ENCODE data around the gene SNAPC4. TPM values are rescaled to one million over a fixed set of nuclear protein-coding genes. Genes with fewer than 3 reads are reported as not detected.

SNAPC4 gene
- total and polyA plus RNA-seq, 2 of the 8 experiments (the other 6 are each of a cell fraction or from before 2014, with no cell fraction given): 6.9 to 18.1 TPM

- H3K4me2 ChIP-seq (ENCODE audit: insufficient read depth in 1 of 2, low read depth in 2 of 2, low read length in 2 of 2): no peak overlapping the region
- no peak overlapping the region for H2BK12ac ChIP-seq (ENCODE audit: low read depth, low read length)
- no peak overlapping the region for H3K27ac ChIP-seq (ENCODE audit: low read depth, low read length)
- H3K27me3 ChIP-seq (replicated peaks in 1 of 4; ENCODE audit: control insufficient read depth in 3 of 4, extremely low read depth in 1 of 4, insufficient read depth in 3 of 4, low read length in 3 of 4): no peaks in the 10 kb centered on the region; a peak in 1 of 7 replicates
- peaks cover 5 to 13% of the 10 kb centered on the region in 2 experiments for H4K20me1 ChIP-seq (replicated peaks in 1 of 2; ENCODE audit: control insufficient read depth in 1 of 2, insufficient read depth in 2 of 2, low read length in 2 of 2)
- H2BK5ac ChIP-seq (ENCODE audit: low read depth, low read length): no peak overlapping the region
- no peaks in the 10 kb centered on the region for H3K79me2 ChIP-seq (ENCODE audit: control insufficient read depth in 1 of 2, insufficient read depth in 2 of 2, low read length in 2 of 2)
- ChIA-PET POLR2A (ENCODE audit: partially characterized antibody) (interaction anchor here (0.9 to 4.4 kb wide), 8 partner anchors 10 to 42 kb away, joined by 3 to 23 read pairs (median 6); partner anchors contain the start of gene SNAPC4), CTCF (ENCODE audit: partially characterized antibody) (interaction anchor here (0.7 to 2.5 kb wide), 7 partner anchors 8 to 224 kb away, joined by 3 to 10 read pairs (median 4); partner anchors contain the start of gene DNLZ)
- H4K8ac ChIP-seq (ENCODE audit: extremely low read depth, insufficient read depth, low read length): no peak overlapping the region
- no peak overlapping the region for H3K23ac ChIP-seq (ENCODE audit: insufficient read length)
- no peak overlapping the region for H3K9ac ChIP-seq (replicated peaks in 1 of 4; ENCODE audit: extremely low read depth in 1 of 4, low read depth in 3 of 4, low read length in 3 of 4)
- 0 out of 7 replicates have a peak, but pooled peaks cover 0 to 2% (median 0%) of the 10 kb centered on the region in 4 experiments for H3K4me1 ChIP-seq (replicated peaks in 1 of 4; ENCODE audit: control insufficient read depth in 3 of 4, insufficient read depth in 4 of 4, low read length in 3 of 4)
- no peak overlapping the region for H2AK5ac ChIP-seq (ENCODE audit: low read depth, low read length)
- FAIRE-seq: no peak
- H3K36me3 ChIP-seq (ENCODE audit: control insufficient read depth in 2 of 4, insufficient read depth in 4 of 4, low read length in 3 of 4): peaks cover 17 to 39% (median 25%) of the 10 kb centered on the region in 4 experiments
- H2BK120ac ChIP-seq (replicated peaks; ENCODE audit: low read depth, low read length): no peak overlapping the region
- no peak overlapping the region for H2AFZ ChIP-seq (ENCODE audit: low read length)
- H3K56ac ChIP-seq (replicated peaks; ENCODE audit: insufficient read length, low read depth, low read length): no peak overlapping the region
- H3K23me2 ChIP-seq (ENCODE audit: low read depth, low read length): peaks cover 3% of the 10 kb centered on the region; the same call in 1 of the 2 replicates
- no peak for DNase-seq (ENCODE audit: low read depth in 1 of 2, low spot score in 2 of 2)
- no peak overlapping the region for H2BK20ac ChIP-seq (ENCODE audit: low read length)
- H4K5ac ChIP-seq (ENCODE audit: insufficient read length, low read depth, low read length): no peak overlapping the region
- H4K91ac ChIP-seq (replicated peaks; ENCODE audit: insufficient read length, low read length): no peak overlapping the region
- H3K4ac ChIP-seq (replicated peaks; ENCODE audit: insufficient read length, low read depth, low read length): no peak overlapping the region
- H3K4me3 ChIP-seq (ENCODE audit: extremely low read depth in 1 of 4, insufficient read depth in 2 of 4, low read depth in 3 of 4, low read length in 4 of 4): no peak overlapping the region
- H3K18ac ChIP-seq (ENCODE audit: extremely low read depth, low read length): no peak overlapping the region
- WGBS, 2 experiments (ENCODE audit: extremely low coverage in 1 of 2, insufficient coverage in 1 of 2, insufficient read length in 1 of 2, insufficient replicate concordance in 2 of 2, low coverage in 1 of 2, low lambda C conversion rate in 2 of 2, missing lambda C conversion rate in 1 of 2): 97% methylated on average over 7 of the region's 7 CpGs; no CpG with 5 or more reads in 1 of the 2 experiments
- H3K9me3 ChIP-seq (ENCODE audit: insufficient read depth in 2 of 2, low read depth in 1 of 2, low read length in 1 of 2): no peaks in the 10 kb centered on the region
- no peak overlapping the region for H2BK15ac ChIP-seq (ENCODE audit: low read length)
- H3K14ac ChIP-seq (ENCODE audit: insufficient read length): no peak overlapping the region
- H3K79me1 ChIP-seq (ENCODE audit: low read depth, low read length): no peaks in the 10 kb centered on the region
- TF ChIP-seq EGR1 (IDR thresholded peaks at IDR 0.05; ENCODE audit: borderline replicate concordance, low read depth, low read length) (no peak), ATF2 (IDR thresholded peaks at IDR 0.05; ENCODE audit: low read length) (no peak), NRF1 (IDR thresholded peaks at IDR 0.05; ENCODE audit: low read depth, low read length) (no peak), BRCA1 (IDR thresholded peaks at IDR 0.05; ENCODE audit: low read depth, low read length) (no peak), FOSL1 (IDR thresholded peaks at IDR 0.05; ENCODE audit: insufficient read depth, low read depth, low read length) (no peak), EP300 (IDR thresholded peaks at IDR 0.05; ENCODE audit: borderline replicate concordance in 1 of 2, low read depth in 2 of 2, low read length in 2 of 2) (no peak), ZNF274 (IDR thresholded peaks at IDR 0.05; ENCODE audit: borderline replicate concordance, extremely low read depth, low read length) (no peak), SP4 (IDR thresholded peaks at IDR 0.05; ENCODE audit: low read length) (no peak), KDM5A (IDR thresholded peaks at IDR 0.05; ENCODE audit: low read length) (no peak), GABPA (IDR thresholded peaks at IDR 0.05; ENCODE audit: borderline replicate concordance, insufficient read depth, low read length) (no peak), HDAC2 (IDR thresholded peaks at IDR 0.05; ENCODE audit: borderline replicate concordance in 1 of 2, low read depth in 2 of 2, low read length in 2 of 2) (no peak), CBX8 (IDR thresholded peaks at IDR 0.05; ENCODE audit: borderline replicate concordance, low read depth, low read length) (no peak)
Measured at GRCh38 chr9:136443687-136444086, 43.7 kb upstream of the SNAPC4 start.
